ENCODE results near the gene ZFP92. TPM values are rescaled to one million over a fixed set of nuclear protein-coding genes. Genes with fewer than 3 reads are reported as not detected.
A peak's percentile ranks its signal among the peaks of the same experiment; 100 is the strongest.

The ZFP92 gene
- total RNA-seq, 1 donor from 2014 or later = 0.27 TPM

- H3K4me1 Mint-ChIP-seq (ENCODE audit: low read depth, unreplicated experiment) = no peaks in the 10 kb centered on the region
- no peaks in the 10 kb centered on the region for H3K36me3 ChIP-seq (ENCODE audit: insufficient read depth, low read length)
- H3K4me3 ChIP-seq (ENCODE audit: insufficient read depth, low read depth, low read length) = no peak overlapping the region
- DNase-seq (ENCODE audit: low read depth) = no peak
- H3K9me3 ChIP-seq (ENCODE audit: insufficient read depth, low read depth, low read length) = no peaks in the 10 kb centered on the region
- H3K79me2 ChIP-seq (ENCODE audit: insufficient read depth, low read length) = no peaks in the 10 kb centered on the region
- H3K4me3 Mint-ChIP-seq (ENCODE audit: unreplicated experiment) = no peak overlapping the region
- no peak overlapping the region for H3K4me2 ChIP-seq (ENCODE audit: low read length)
- H3K27ac ChIP-seq (ENCODE audit: low read depth, low read length) = no peak overlapping the region
- no peak for TF ChIP-seq EZH2 (IDR thresholded peaks at IDR 0.05; ENCODE audit: insufficient read depth, low read length)
- TF ChIP-seq, protein P1, sequence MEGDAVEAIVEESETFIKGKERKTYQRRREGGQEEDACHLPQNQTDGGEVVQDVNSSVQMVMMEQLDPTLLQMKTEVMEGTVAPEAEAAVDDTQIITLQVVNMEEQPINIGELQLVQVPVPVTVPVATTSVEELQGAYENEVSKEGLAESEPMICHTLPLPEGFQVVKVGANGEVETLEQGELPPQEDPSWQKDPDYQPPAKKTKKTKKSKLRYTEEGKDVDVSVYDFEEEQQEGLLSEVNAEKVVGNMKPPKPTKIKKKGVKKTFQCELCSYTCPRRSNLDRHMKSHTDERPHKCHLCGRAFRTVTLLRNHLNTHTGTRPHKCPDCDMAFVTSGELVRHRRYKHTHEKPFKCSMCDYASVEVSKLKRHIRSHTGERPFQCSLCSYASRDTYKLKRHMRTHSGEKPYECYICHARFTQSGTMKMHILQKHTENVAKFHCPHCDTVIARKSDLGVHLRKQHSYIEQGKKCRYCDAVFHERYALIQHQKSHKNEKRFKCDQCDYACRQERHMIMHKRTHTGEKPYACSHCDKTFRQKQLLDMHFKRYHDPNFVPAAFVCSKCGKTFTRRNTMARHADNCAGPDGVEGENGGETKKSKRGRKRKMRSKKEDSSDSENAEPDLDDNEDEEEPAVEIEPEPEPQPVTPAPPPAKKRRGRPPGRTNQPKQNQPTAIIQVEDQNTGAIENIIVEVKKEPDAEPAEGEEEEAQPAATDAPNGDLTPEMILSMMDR (IDR thresholded peaks at IDR 0.05; ENCODE audit: insufficient read depth, low read depth, low read length) = no peak
- peaks cover 21% of the 10 kb centered on the region for H3K27me3 Mint-ChIP-seq (ENCODE audit: low read depth, unreplicated experiment)
- no peak overlapping the region for H3K27ac Mint-ChIP-seq (ENCODE audit: unreplicated experiment)
- peaks cover 3% of the 10 kb centered on the region for H3K36me3 Mint-ChIP-seq (ENCODE audit: low read depth, unreplicated experiment)
- no peak for FAIRE-seq
- H4K20me1 ChIP-seq (ENCODE audit: insufficient read depth, low read length) = no peaks in the 10 kb centered on the region
- H3K9ac ChIP-seq (ENCODE audit: low read length) = no peak overlapping the region
- H2AFZ ChIP-seq (ENCODE audit: low read depth, low read length) = no peak overlapping the region
- H3K4me1 ChIP-seq (ENCODE audit: insufficient read depth, low read length) = no peaks in the 10 kb centered on the region
- no peaks in the 10 kb centered on the region for H3K9me3 Mint-ChIP-seq (ENCODE audit: unreplicated experiment)
- H3K27me3 ChIP-seq (ENCODE audit: insufficient read depth, low read length) = no peaks in the 10 kb centered on the region
Observed at GRCh38 chrX:153421856-153422255, 10.6 kb downstream of the ZFP92 start.

DNA sequence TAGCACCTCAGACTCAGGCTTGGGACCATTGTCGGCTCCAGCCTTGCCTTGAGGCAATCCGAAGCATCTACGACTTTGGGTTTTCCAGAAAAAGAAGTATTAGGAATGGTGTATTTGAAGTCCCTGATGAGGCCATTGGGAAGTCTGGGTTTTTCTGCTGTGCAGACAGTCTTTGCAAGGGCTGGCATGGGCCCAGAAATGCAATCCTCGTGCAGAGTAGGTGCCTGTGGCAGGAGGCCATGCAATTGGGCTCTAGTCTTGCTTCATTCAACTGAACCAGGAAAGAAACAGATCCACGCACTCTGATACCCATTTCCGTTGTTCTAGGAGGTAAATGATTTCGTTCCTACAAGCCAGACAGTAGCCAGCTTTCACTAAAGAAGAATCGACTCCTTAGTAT lies 12.4 kb downstream of the ZFP92 start:
- Mint-ChIP-seq H3K27ac (ENCODE audit: unreplicated experiment) (no peak overlapping the region), H3K4me3 (ENCODE audit: unreplicated experiment) (no peak overlapping the region), H3K36me3 (ENCODE audit: low read depth, unreplicated experiment) (peaks cover 3% of the 10 kb centered on the region), H3K9me3 (ENCODE audit: unreplicated experiment) (peaks cover 5% of the 10 kb centered on the region), H3K27me3 (ENCODE audit: low read depth, unreplicated experiment) (peaks cover 14% of the 10 kb centered on the region), H3K4me1 (ENCODE audit: low read depth, unreplicated experiment) (no peaks in the 10 kb centered on the region)
- H3K4me1 ChIP-seq (ENCODE audit: insufficient read depth, low read length) = no peaks in the 10 kb centered on the region
- H2AFZ ChIP-seq (ENCODE audit: low read depth, low read length) = no peak overlapping the region
- H3K4me3 ChIP-seq (ENCODE audit: insufficient read depth, low read depth, low read length) = no peak overlapping the region
- no peaks in the 10 kb centered on the region for H4K20me1 ChIP-seq (ENCODE audit: insufficient read depth, low read length)
- FAIRE-seq = peak; percentile 49
- no peaks in the 10 kb centered on the region for H3K36me3 ChIP-seq (ENCODE audit: insufficient read depth, low read length)
- no peak overlapping the region for H3K27ac ChIP-seq (ENCODE audit: low read depth, low read length)
- H3K9me3 ChIP-seq (ENCODE audit: insufficient read depth, low read depth, low read length) = no peaks in the 10 kb centered on the region
- no peak for TF ChIP-seq EZH2 (IDR thresholded peaks at IDR 0.05; ENCODE audit: insufficient read depth, low read length)
- TF ChIP-seq, protein P1 (IDR thresholded peaks at IDR 0.05; ENCODE audit: insufficient read depth, low read depth, low read length) = no peak
- no peaks in the 10 kb centered on the region for H3K27me3 ChIP-seq (ENCODE audit: insufficient read depth, low read length)
- DNase-seq (ENCODE audit: low read depth) = no peak
- H3K9ac ChIP-seq (ENCODE audit: low read length) = no peak overlapping the region
- H3K4me2 ChIP-seq (ENCODE audit: low read length) = no peak overlapping the region
- H3K79me2 ChIP-seq (ENCODE audit: insufficient read depth, low read length) = no peaks in the 10 kb centered on the region

DNA sequence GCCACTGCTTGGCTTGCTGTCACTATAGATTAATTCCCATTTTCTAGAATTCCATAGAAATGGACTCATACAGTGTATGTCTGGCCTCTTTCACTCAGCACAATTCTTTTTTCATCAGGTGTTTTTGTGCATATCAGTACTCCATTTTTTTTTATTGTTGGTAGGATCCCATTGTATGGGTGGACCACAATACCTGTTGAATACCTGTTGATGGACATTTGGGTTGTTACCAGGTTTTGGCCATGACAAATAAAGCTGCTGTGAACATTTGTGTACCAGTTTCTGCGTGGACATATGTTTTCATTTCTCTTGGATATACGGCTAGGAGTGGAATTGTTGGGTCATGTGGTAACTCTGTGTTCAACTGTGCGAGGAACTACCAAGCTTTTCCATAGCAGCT lies 14.9 kb downstream of the ZFP92 start:
- Mint-ChIP-seq H3K27me3 (ENCODE audit: low read depth, unreplicated experiment) (peaks cover 12% of the 10 kb centered on the region), H3K36me3 (ENCODE audit: low read depth, unreplicated experiment) (no peaks in the 10 kb centered on the region), H3K27ac (ENCODE audit: unreplicated experiment) (no peak overlapping the region), H3K4me1 (ENCODE audit: low read depth, unreplicated experiment) (no peaks in the 10 kb centered on the region), H3K4me3 (ENCODE audit: unreplicated experiment) (no peak overlapping the region), H3K9me3 (ENCODE audit: unreplicated experiment) (peaks cover 5% of the 10 kb centered on the region)
- TF ChIP-seq, protein P1 (IDR thresholded peaks at IDR 0.05; ENCODE audit: insufficient read depth, low read depth, low read length) = no peak
- no peak for TF ChIP-seq EZH2 (IDR thresholded peaks at IDR 0.05; ENCODE audit: insufficient read depth, low read length)
- Histone ChIP-seq H3K79me2 (ENCODE audit: insufficient read depth, low read length) (no peaks in the 10 kb centered on the region), H3K9ac (ENCODE audit: low read length) (no peak overlapping the region), H3K27me3 (ENCODE audit: insufficient read depth, low read length) (no peaks in the 10 kb centered on the region), H3K9me3 (ENCODE audit: insufficient read depth, low read depth, low read length) (no peaks in the 10 kb centered on the region), H3K4me3 (ENCODE audit: insufficient read depth, low read depth, low read length) (no peak overlapping the region), H3K27ac (ENCODE audit: low read depth, low read length) (no peak overlapping the region), H3K4me2 (ENCODE audit: low read length) (no peak overlapping the region), H2AFZ (ENCODE audit: low read depth, low read length) (no peak overlapping the region), H3K4me1 (ENCODE audit: insufficient read depth, low read length) (no peaks in the 10 kb centered on the region), H4K20me1 (ENCODE audit: insufficient read depth, low read length) (no peaks in the 10 kb centered on the region), H3K36me3 (ENCODE audit: insufficient read depth, low read length) (no peaks in the 10 kb centered on the region)
- peak; percentile 92 for FAIRE-seq
- no peak for DNase-seq (ENCODE audit: low read depth)

Data from astrocyte (in vitro differentiated cells and primary cell).